ENCODE results near the gene AKR1C2. TPM values are rescaled to one million over a fixed set of nuclear protein-coding genes. Genes with fewer than 3 reads are reported as not detected.
"Not testable (repeated sequence)": the region's sequence is repeated elsewhere in the genome, so short reads cannot be mapped to it uniquely, and the experiment has no call there.

The AKR1C2 gene
- total and polyA plus RNA-seq, 2 donors from 2014 or later: 11.8 to 16.3 TPM

DNA sequence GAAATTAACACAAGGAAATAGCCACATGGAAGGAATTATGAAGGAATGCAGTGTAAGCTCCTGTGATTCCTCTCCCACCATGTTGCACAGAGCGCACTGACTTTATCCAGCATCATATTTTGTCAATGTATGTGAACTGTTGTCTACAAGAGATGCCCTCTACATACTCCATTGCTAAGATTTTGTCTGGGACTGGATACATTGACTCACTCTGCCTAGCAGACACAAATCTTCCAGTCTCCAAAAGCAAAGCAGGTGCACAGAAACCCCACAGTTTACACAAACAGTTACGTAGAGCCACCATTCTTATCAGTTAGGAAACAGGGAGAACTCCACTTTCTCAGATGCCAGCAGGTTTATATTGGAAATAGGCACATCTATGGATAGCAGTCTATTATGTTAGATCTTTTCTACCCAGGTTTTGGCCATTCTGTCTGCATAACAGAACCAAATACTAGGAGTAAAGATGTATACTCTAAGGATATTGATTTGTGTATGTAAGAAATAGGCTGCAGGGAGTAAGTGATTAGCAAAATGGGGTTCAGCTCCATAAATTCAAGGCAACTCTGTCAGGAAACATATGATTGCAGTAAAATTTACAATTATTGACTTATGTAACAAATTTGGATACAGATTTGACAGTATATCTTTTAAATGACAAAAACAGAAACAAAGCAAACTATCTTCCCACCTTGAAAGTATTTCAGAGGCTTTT, 1.5 kb downstream of the AKR1C2 start:
- Histone ChIP-seq H3K27me3 (ENCODE audit: control insufficient read depth, insufficient read depth, low read length) (no peaks in the 10 kb centered on the region), H3K4me3 (ENCODE audit: low read length in 3 of 3) (no peak overlapping the region), H3K9me3 (ENCODE audit: control insufficient read depth in 2 of 3, insufficient read depth in 1 of 3, low read length in 3 of 3) (no peaks in the 10 kb centered on the region), H3K27ac (ENCODE audit: low read depth in 2 of 2, low read length in 2 of 2) (no peak overlapping the region), H3K4me1 (ENCODE audit: control insufficient read depth in 2 of 3, insufficient read depth in 2 of 3, low read depth in 1 of 3, low read length in 3 of 3) (no peaks in the 10 kb centered on the region), H3K36me3 (ENCODE audit: control insufficient read depth in 2 of 3, insufficient read depth in 3 of 3, low read length in 3 of 3) (no peaks in the 10 kb centered on the region), H3K9ac (ENCODE audit: low read length in 3 of 3) (no peak overlapping the region)
- FAIRE-seq: no peak
- DNase-seq: no peak
- TF ChIP-seq, protein P1, sequence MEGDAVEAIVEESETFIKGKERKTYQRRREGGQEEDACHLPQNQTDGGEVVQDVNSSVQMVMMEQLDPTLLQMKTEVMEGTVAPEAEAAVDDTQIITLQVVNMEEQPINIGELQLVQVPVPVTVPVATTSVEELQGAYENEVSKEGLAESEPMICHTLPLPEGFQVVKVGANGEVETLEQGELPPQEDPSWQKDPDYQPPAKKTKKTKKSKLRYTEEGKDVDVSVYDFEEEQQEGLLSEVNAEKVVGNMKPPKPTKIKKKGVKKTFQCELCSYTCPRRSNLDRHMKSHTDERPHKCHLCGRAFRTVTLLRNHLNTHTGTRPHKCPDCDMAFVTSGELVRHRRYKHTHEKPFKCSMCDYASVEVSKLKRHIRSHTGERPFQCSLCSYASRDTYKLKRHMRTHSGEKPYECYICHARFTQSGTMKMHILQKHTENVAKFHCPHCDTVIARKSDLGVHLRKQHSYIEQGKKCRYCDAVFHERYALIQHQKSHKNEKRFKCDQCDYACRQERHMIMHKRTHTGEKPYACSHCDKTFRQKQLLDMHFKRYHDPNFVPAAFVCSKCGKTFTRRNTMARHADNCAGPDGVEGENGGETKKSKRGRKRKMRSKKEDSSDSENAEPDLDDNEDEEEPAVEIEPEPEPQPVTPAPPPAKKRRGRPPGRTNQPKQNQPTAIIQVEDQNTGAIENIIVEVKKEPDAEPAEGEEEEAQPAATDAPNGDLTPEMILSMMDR (IDR thresholded peaks at IDR 0.05; ENCODE audit: borderline replicate concordance, extremely low read depth, insufficient read depth): no peak
- intact Hi-C loops (cut with DNase I): no loop called here

DNA sequence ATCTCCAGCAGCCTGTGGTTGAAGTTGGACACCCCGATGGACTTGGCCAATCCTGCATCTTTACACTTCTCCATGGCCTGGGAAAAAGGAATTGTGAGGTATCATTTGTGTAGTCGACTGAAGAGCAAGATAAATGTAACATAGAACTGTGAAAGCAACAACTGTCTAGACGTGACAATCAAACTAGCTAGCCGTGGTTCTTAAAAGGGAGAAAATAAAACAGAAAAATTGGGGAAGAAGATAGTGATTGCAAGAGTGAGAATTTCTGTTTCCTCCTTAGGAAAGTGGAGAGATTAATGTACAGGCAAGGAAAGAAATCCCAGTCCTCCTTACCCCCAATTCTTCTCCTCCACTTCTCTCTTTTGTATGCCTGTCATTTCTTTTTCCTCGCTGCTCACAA, 5.0 kb downstream of the AKR1C2 start:
- no peaks in the 10 kb centered on the region for H3K4me1 ChIP-seq (ENCODE audit: control insufficient read depth in 2 of 3, insufficient read depth in 2 of 3, low read depth in 1 of 3, low read length in 3 of 3)
- intact Hi-C loops (cut with DNase I): no loop called here
- H3K27me3 ChIP-seq (ENCODE audit: control insufficient read depth, insufficient read depth, low read length): no peaks in the 10 kb centered on the region
- FAIRE-seq (no peak), DNase-seq (no peak)
- H3K9me3 ChIP-seq (ENCODE audit: control insufficient read depth in 2 of 3, insufficient read depth in 1 of 3, low read length in 3 of 3): no peaks in the 10 kb centered on the region
- H3K36me3 ChIP-seq (ENCODE audit: control insufficient read depth in 2 of 3, insufficient read depth in 3 of 3, low read length in 3 of 3): no peaks in the 10 kb centered on the region
- no peak overlapping the region for H3K9ac ChIP-seq (ENCODE audit: low read length in 3 of 3)
- no peak overlapping the region for H3K27ac ChIP-seq (ENCODE audit: low read depth in 2 of 2, low read length in 2 of 2)
- TF ChIP-seq, protein P1 (IDR thresholded peaks at IDR 0.05; ENCODE audit: borderline replicate concordance, extremely low read depth, insufficient read depth): no peak
- no peak overlapping the region for H3K4me3 ChIP-seq (ENCODE audit: low read length in 3 of 3)

DNA sequence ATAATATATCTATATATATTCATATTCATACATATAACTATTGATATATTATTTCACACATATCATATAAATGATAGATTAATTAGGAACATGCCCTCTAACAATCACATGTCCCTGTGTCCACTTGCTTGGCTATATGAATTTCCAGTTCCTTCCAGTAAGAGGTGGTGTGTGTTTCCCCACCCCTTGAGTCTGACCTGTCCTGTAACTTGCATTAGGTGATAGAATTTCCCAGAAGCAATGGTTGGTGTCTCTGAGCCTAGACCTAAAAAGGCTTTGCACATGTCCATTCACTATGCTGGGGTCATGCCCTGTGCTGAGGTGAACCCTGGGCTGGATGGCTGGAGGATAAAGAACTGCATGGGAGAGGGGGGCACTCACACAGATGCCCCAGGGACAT, 9.4 kb downstream of the AKR1C2 start:
- H3K36me3 ChIP-seq (ENCODE audit: control insufficient read depth in 2 of 3, insufficient read depth in 3 of 3, low read length in 3 of 3); H3K4me3 ChIP-seq (ENCODE audit: low read length in 3 of 3); H3K4me1 ChIP-seq (ENCODE audit: control insufficient read depth in 2 of 3, insufficient read depth in 2 of 3, low read depth in 1 of 3, low read length in 3 of 3); DNase-seq; H3K27ac ChIP-seq (ENCODE audit: low read depth in 2 of 2, low read length in 2 of 2); H3K27me3 ChIP-seq (ENCODE audit: control insufficient read depth, insufficient read depth, low read length); H3K9ac ChIP-seq (ENCODE audit: low read length in 3 of 3); FAIRE-seq; intact Hi-C loops (cut with DNase I); H3K9me3 ChIP-seq (ENCODE audit: control insufficient read depth in 2 of 3, insufficient read depth in 1 of 3, low read length in 3 of 3): not testable (repeated sequence)

DNA sequence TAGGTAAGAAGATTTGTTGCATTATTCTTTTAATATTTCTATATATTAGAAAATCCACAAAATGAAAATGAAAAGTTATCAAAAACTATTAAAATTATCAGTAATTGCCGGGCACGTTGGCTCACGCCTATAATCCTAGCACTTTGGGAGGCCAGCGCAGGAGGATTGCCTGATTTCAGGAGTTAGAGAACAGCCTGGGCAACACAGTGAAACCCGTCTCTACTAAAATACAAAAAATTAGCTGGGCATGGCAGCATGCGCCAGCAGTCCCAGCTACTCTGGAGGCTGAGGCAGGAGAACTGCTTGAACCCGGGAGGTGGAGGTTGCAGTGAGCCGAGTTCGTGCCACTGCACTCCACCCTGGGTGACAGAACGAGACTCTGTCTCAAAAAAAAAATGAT, 11.1 kb downstream of the AKR1C2 start:
- FAIRE-seq; intact Hi-C loops (cut with DNase I); H3K9me3 ChIP-seq (ENCODE audit: control insufficient read depth in 2 of 3, insufficient read depth in 1 of 3, low read length in 3 of 3): not testable (repeated sequence)

DNA sequence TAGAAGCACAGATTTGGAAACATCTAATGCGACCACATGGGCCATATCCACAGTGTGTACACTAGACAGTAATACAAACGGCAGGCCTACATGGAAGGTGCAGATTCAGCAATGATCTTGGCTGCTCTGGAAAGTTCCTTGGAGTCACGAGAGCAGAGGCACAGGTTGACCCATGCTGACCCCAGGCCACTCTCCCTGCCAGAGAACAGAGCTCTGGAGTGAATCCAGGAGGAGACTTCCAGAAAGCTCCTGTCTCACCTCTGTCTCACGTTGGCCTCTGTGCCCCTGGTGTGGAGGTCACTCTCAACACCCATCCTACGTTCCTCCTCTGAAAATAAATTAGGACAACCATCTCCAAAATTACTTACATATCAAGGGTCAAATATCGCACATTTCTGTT, 12.2 kb downstream of the AKR1C2 start:
- DNase-seq; H3K27me3 ChIP-seq (ENCODE audit: control insufficient read depth, insufficient read depth, low read length); H3K9ac ChIP-seq (ENCODE audit: low read length in 3 of 3); H3K9me3 ChIP-seq (ENCODE audit: control insufficient read depth in 2 of 3, insufficient read depth in 1 of 3, low read length in 3 of 3); H3K36me3 ChIP-seq (ENCODE audit: control insufficient read depth in 2 of 3, insufficient read depth in 3 of 3, low read length in 3 of 3); H3K4me1 ChIP-seq (ENCODE audit: control insufficient read depth in 2 of 3, insufficient read depth in 2 of 3, low read depth in 1 of 3, low read length in 3 of 3); H3K4me3 ChIP-seq (ENCODE audit: low read length in 3 of 3); FAIRE-seq; H3K27ac ChIP-seq (ENCODE audit: low read depth in 2 of 2, low read length in 2 of 2); intact Hi-C loops (cut with DNase I): not testable (repeated sequence)

More for the DNA sequence above, 11.1 kb downstream of the AKR1C2 start:
- H3K27ac ChIP-seq (ENCODE audit: low read depth in 2 of 2, low read length in 2 of 2); DNase-seq; H3K36me3 ChIP-seq (ENCODE audit: control insufficient read depth in 2 of 3, insufficient read depth in 3 of 3, low read length in 3 of 3); H3K27me3 ChIP-seq (ENCODE audit: control insufficient read depth, insufficient read depth, low read length); H3K4me3 ChIP-seq (ENCODE audit: low read length in 3 of 3); H3K9ac ChIP-seq (ENCODE audit: low read length in 3 of 3); H3K4me1 ChIP-seq (ENCODE audit: control insufficient read depth in 2 of 3, insufficient read depth in 2 of 3, low read depth in 1 of 3, low read length in 3 of 3): not testable (repeated sequence)

Data from kidney (tissue), 14 donors.